D721Med (cell line): ENCODE results near the gene PRRX2.

Experiments
- DNase-seq: peaks from one replicate; pipeline ENCODE4 v3.0.0; 2011; ENCODE audit warnings: low spot score; ENCODE audit not compliant: insufficient read length
- FAIRE-seq: peaks from 2 replicates; lab custom pipeline; 2011; peaks lifted over from hg19 to GRCh38; lab: Jason Lieb, UNC
- TF ChIP-seq, protein P1 (sequence below): IDR thresholded peaks from 2 replicates; pipeline ENCODE4 v1.5.1; 2012; ENCODE audit warnings: mild to moderate bottlenecking, control low read depth; ENCODE audit not compliant: insufficient read depth; ENCODE audit errors: missing control alignments

The PRRX2 gene

DNA sequence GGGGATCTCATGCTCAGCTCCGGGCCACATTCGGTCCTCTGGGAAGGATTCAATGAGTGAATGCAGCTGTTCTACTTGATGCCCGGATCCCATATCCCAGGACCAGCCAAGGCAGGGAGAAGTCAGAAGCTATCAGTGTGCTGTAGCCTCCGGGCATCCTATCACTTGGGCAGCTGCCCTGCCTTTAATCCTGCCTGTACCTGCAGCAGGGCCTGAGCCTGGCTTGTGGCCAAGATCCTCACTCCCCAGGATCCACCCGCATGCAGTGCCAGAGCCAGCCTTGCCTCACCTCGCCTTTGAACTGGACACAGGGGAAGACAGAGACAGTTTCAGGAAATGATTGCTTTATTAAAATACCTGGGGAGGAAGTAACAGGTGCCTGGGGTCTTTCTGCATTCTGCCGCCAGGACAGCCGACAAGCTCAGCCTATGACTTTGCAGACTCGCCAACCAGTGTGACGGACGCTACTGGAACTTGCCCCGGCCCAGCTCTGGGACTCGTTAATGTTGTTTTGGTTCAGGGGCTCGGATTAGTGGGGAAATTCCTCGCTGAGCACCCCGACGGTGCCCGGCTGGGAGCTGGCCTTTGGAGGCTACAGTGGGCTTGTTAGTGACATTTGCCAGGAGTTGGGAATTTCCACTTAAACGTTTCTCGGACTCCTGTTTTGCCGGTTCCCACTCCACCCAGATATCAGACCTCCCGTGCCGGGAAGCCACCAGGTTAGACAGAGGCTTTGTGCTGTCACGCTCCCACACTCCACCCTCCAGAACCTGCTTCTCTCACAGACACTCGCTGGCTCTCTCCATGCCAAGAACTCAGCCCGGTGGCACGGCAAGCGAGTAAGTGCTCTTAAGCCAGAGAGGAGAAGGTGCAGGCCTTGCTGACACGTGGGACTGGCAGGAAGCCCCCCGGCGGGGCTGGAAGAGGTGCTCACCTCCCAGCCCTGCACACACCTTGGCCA is 86.7 kb downstream of the PRRX2 start:
- TF ChIP-seq, protein P1, sequence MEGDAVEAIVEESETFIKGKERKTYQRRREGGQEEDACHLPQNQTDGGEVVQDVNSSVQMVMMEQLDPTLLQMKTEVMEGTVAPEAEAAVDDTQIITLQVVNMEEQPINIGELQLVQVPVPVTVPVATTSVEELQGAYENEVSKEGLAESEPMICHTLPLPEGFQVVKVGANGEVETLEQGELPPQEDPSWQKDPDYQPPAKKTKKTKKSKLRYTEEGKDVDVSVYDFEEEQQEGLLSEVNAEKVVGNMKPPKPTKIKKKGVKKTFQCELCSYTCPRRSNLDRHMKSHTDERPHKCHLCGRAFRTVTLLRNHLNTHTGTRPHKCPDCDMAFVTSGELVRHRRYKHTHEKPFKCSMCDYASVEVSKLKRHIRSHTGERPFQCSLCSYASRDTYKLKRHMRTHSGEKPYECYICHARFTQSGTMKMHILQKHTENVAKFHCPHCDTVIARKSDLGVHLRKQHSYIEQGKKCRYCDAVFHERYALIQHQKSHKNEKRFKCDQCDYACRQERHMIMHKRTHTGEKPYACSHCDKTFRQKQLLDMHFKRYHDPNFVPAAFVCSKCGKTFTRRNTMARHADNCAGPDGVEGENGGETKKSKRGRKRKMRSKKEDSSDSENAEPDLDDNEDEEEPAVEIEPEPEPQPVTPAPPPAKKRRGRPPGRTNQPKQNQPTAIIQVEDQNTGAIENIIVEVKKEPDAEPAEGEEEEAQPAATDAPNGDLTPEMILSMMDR, result no peak
- FAIRE-seq (no peak), DNase-seq (no peak)

DNA sequence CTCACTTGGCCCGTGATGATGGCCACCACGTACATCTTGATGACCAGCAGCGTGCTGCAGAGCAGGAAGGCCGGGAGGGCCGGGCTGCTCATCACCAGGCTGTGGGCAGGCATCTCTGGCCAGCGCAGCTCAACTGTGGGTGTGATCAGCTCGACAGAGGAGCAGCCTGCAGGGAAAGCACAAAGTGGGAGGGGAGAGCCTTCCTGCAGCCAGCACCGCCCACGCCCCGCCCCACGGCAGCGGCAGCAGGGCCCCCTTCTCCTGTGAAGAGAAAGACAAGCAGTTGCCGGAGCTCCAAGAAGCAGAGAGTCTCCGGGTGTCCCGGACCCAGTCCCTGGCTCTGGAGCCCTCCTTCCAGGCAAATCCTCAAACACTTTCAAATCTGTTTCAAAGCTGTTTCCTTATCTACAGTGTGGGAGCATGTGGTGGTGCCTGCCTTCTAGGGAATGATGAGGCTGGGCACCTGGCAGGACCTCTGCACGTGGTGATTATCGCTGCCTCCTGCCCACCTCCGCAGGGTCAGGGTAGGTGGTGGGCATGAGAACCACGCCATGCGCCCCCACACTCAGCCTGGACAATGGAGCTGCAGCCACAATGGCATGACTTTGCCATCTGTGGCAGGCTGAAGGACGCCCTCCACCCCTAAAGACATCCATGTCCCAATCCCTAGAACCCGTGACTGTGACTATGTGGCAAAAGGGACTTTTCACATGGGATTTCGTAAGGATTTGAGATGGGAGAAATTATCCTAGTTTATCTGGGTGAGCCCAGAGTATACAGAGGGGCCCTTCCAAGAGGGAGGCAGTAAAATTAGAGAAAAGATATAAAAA is 87.7 kb downstream of the PRRX2 start, which contains the start of gene PTGES:
Gene PTGES (minus strand): TSS at position 143 of the 830 bp plus-strand sequence. CDS start 30 bp downstream, at position 113.
- TF ChIP-seq, protein P1, result no peak
- no peak for DNase-seq
- FAIRE-seq, result no peak

DNA sequence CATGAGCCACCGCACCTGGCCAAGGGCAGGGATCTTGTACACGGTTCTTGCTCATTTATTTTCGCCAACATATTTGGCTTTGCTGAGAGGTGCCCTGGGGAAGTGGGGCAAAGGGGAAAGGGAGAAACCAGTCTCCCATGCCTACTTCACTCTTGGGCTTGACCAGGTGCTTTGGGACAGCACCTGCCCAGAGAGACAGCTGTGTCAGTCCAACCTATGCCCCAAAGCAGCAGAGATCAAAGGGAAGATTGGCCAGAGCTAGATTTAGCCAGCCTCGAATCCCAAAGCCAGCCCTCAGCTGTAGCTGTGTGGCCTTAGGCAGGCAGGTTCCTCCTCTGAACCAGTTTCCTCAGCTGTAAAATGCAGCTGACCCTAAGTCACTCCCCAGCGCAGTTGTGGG is 89.7 kb downstream of the PRRX2 start:
- DNase-seq (no peak), FAIRE-seq (no peak)
- TF ChIP-seq, protein P1, result no peak

DNA sequence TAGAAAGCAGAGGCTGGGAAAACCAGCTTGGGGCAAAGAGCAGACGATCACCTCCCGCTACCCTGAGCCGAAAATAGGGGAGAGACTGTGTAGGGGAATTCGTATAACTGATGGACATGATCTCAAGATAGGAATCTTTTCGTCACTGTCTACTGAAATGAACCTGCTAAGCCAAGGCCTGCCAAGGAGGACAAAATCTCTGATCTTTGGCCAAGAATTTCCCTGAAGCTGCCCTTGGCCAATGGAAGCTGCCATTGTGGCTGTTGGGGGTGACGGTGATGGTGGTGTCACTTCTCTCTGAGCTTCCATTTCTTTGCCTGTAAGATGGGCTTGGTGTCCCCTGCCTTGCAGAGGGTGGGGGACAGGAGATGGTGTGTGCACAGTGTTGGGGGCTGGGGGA is 90.7 kb downstream of the PRRX2 start:
- FAIRE-seq, result no peak

DNA sequence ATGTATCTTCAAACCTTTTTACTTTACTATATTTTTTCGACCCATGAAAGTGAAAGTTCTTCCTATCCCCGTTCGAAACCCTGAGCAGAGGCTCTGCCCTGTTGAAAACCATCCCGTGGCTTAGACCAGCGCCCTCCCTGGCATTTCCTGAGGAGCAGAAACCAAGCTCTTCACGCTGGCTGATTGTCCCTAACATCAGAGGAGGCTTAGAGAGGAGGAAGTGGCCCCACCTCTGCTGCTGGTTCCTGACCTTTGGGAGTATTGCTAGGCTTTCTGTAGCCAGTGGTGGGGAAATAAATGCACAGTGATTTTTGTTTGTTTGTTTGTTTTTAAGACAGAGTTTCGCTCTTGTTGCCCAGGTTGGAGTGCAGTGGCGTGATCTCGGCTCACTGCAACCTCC is 91.6 kb downstream of the PRRX2 start:
- no peak for FAIRE-seq
- no peak for DNase-seq
- TF ChIP-seq, protein P1, result no peak

More for the DNA sequence above, 90.7 kb downstream of the PRRX2 start:
- DNase-seq, result no peak
- TF ChIP-seq, protein P1, result no peak

DNA sequence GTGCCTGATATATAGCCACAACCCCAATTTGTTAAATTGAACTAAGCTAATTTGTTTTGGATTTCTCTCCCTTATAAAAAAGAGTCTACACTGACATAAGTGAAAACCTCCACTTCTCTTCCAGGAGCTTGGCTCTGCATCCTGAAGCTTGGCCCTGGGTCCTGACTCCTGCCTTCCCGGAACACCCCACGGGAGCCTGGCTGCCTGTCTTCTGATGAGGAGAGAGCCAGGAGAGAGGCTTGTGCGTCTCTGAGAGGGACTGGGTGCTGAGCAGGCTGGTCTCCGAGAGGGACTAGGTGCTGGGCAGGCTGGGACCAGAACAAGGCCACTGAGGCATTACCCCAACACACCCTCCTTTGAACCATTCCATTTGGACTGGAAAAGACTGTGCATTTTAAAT is 93.9 kb downstream of the PRRX2 start:
- DNase-seq (no peak), FAIRE-seq (no peak)
- TF ChIP-seq, protein P1, result no peak
